ENCODE data around the gene ANP32B.
A peak's percentile ranks its signal among the peaks of the same experiment; 100 is the strongest.

ANP32B gene

DNA sequence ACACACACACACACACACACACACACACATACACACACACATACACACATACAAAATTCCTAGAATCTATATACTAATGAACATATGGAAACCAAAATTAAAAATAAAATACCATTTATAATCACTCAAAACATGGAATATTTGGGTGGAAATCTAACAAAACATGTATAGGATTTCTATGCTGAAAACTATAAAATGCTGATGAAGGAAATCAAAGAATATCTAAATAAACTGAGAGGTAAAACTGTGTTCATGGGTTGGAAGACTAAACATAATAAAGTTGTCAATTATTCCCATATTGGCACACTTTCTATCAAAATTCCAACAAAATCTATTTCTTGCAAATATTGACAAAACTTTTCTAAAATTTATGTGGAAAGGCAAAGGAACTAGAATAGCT is 48.0 kb downstream of the ANP32B start:
- Histone ChIP-seq H2AFZ (ENCODE audit: low read length, unreplicated experiment) (no peak overlapping the region), H3K27me3 (ENCODE audit: insufficient read depth, low read length) (no peaks in the 10 kb centered on the region), H3K4me1 (ENCODE audit: control insufficient read depth, insufficient read depth, low read length, unreplicated experiment) (peaks cover 26% of the 10 kb centered on the region), H3K36me3 (ENCODE audit: insufficient read depth, low read length) (no peaks in the 10 kb centered on the region; the same call in 1 of the 2 replicates), H3K79me2 (ENCODE audit: control insufficient read depth, insufficient read depth, low read length, unreplicated experiment) (no peaks in the 10 kb centered on the region), H3K4me3 (ENCODE audit: low read depth, low read length) (no peak overlapping the region), H3K27ac (ENCODE audit: low read depth, low read length) (no peak overlapping the region)

DNA sequence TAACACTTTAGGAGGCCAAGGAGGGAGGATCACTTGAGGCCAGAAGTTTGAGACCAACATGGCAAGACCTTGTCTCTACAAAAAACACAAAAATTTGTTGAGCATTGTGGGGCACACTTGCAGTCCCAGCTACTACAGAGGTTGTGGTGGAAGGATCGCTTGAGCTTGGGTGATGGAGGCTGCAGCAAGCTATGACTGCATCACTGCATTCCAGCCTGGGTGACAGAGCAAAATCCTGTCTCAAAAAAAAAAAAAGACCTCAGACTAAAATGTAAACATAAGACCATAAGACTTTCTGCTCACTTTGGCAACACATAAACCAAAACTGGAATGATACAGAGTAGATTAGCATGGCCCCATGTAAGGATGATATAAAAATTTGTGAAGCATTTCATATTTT is 48.8 kb downstream of the ANP32B start:
- H3K79me2 ChIP-seq (ENCODE audit: control insufficient read depth, insufficient read depth, low read length, unreplicated experiment), result no peaks in the 10 kb centered on the region
- no peak overlapping the region for H2AFZ ChIP-seq (ENCODE audit: low read length, unreplicated experiment)
- no peak overlapping the region for H3K4me3 ChIP-seq (ENCODE audit: low read depth, low read length)
- peak overlapping the region; percentile 27 for H3K27ac ChIP-seq (ENCODE audit: low read depth, low read length)
- peaks cover 28% of the 10 kb centered on the region for H3K4me1 ChIP-seq (ENCODE audit: control insufficient read depth, insufficient read depth, low read length, unreplicated experiment)
- no peaks in the 10 kb centered on the region for H3K36me3 ChIP-seq (ENCODE audit: insufficient read depth, low read length)
- H3K27me3 ChIP-seq (ENCODE audit: insufficient read depth, low read length), result no peaks in the 10 kb centered on the region

DNA sequence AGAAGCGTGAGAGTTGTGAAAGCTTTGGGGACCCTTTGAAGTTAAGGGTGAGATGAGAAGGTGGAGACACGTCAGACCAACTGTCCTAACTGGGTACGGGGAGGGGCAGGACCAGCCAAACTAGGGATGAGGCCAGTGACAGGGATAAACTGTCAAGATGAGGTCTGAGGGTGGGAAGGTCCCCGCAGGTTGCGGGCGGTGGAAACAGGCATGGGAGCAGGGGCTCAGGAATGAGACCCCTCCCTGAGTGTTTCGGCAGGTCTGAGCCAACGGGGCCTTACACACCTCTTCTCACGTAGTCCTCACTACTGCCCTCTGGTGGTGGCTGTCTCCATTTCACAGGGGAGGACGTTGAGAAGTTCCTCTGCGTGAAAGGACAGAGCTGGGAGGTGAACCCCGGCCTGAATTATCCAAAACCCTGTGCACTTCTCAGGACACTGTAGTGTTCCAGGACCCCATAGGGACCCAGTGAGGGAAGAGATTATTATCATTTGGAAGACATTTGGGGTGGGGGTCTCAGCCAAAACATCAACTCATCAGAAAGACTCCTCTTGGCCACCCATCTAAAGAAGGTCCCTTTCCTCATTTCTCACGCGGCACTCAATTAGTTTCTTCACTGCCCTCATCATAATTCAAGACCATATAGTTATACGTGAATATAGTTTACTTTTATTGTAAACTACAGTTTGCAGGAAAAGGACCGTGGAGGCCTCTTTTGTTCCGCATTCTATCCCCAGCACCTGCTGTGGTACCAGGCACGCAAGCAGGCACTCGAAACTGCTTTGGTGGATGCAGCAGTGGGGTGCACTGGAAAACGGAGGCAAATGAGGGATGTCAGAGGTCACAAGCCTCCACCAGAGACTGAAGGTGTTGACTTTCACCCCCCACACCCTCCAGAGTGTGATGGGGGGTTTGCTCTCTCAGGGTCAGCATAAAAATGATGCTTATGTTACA is 51.7 kb downstream of the ANP32B start:
- Histone ChIP-seq H3K27ac (ENCODE audit: low read depth, low read length) (peak overlapping the region; percentile 86), H3K4me3 (ENCODE audit: low read depth, low read length) (peak overlapping the region; percentile 22; the same call in 1 of the 2 replicates), H2AFZ (ENCODE audit: low read length, unreplicated experiment) (no peak overlapping the region), H3K27me3 (ENCODE audit: insufficient read depth, low read length) (no peaks in the 10 kb centered on the region), H3K4me1 (ENCODE audit: control insufficient read depth, insufficient read depth, low read length, unreplicated experiment) (peaks cover 35% of the 10 kb centered on the region), H3K36me3 (ENCODE audit: insufficient read depth, low read length) (no peaks in the 10 kb centered on the region), H3K79me2 (ENCODE audit: control insufficient read depth, insufficient read depth, low read length, unreplicated experiment) (no peaks in the 10 kb centered on the region)

GRCh38 chr9:98037357-98037756 is 54.2 kb downstream of the ANP32B start:
- H3K4me1 ChIP-seq (ENCODE audit: control insufficient read depth, insufficient read depth, low read length, unreplicated experiment), result peaks cover 28% of the 10 kb centered on the region
- peak overlapping the region; percentile 12; the same call in 1 of the 2 replicates for H3K4me3 ChIP-seq (ENCODE audit: low read depth, low read length)
- peak overlapping the region; percentile 56 for H2AFZ ChIP-seq (ENCODE audit: low read length, unreplicated experiment)
- no peaks in the 10 kb centered on the region for H3K36me3 ChIP-seq (ENCODE audit: insufficient read depth, low read length)
- no peaks in the 10 kb centered on the region for H3K79me2 ChIP-seq (ENCODE audit: control insufficient read depth, insufficient read depth, low read length, unreplicated experiment)
- no peaks in the 10 kb centered on the region for H3K27me3 ChIP-seq (ENCODE audit: insufficient read depth, low read length)
- no peak overlapping the region; the same call in 1 of the 2 replicates for H3K27ac ChIP-seq (ENCODE audit: low read depth, low read length)

DNA sequence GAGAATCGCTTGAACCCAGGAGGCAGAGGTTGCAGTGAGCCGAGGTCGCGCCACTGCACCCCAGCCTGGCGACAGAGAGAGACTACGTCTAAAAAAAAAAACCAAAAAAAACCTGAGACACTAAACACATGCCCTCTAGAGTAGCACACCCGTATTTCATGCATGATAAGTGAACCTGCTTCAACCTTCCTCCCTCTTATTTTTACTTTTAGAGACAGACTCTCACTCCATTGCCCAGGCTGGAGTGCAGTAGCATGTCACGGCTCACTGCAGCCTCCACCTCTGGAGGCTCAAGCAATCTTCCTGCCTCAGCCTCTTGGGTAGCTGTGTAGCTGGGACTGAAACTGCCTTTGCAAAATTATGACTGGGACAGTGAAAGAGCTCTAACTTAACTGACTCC is 55.8 kb downstream of the ANP32B start:
- Histone ChIP-seq H3K4me3 (ENCODE audit: low read depth, low read length) (no peak overlapping the region), H3K79me2 (ENCODE audit: control insufficient read depth, insufficient read depth, low read length, unreplicated experiment) (no peaks in the 10 kb centered on the region), H3K27ac (ENCODE audit: low read depth, low read length) (no peak overlapping the region), H3K36me3 (ENCODE audit: insufficient read depth, low read length) (no peaks in the 10 kb centered on the region), H3K27me3 (ENCODE audit: insufficient read depth, low read length) (no peaks in the 10 kb centered on the region), H3K4me1 (ENCODE audit: control insufficient read depth, insufficient read depth, low read length, unreplicated experiment) (peaks cover 23% of the 10 kb centered on the region), H2AFZ (ENCODE audit: low read length, unreplicated experiment) (no peak overlapping the region)

DNA sequence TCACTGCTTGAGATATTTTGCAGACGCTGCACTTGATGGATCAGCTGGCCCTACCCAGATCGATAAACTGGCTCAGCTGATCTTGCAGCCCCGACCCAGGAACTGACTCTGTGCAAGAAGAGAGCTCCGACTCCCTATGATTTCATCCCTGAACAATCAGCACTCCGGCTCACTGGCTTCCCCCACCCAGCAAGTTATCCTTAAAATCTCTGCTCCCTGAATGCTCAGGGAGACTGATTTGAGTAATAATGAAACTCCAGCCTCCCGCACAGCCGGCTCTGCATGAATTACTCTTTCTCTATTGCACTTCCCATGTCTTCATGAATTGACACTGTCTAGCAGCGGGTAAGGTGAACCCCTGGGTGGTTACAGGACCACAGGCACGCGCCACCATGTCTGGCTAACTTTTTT is 56.5 kb downstream of the ANP32B start:
- Histone ChIP-seq H3K79me2 (ENCODE audit: control insufficient read depth, insufficient read depth, low read length, unreplicated experiment) (no peaks in the 10 kb centered on the region), H3K27me3 (ENCODE audit: insufficient read depth, low read length) (no peaks in the 10 kb centered on the region), H3K27ac (ENCODE audit: low read depth, low read length) (no peak overlapping the region), H3K36me3 (ENCODE audit: insufficient read depth, low read length) (no peaks in the 10 kb centered on the region), H3K4me1 (ENCODE audit: control insufficient read depth, insufficient read depth, low read length, unreplicated experiment) (peaks cover 23% of the 10 kb centered on the region), H3K4me3 (ENCODE audit: low read depth, low read length) (no peak overlapping the region), H2AFZ (ENCODE audit: low read length, unreplicated experiment) (no peak overlapping the region)

GRCh38 chr9:98040212-98040611 is 57.1 kb downstream of the ANP32B start:
- no peak overlapping the region for H3K4me3 ChIP-seq (ENCODE audit: low read depth, low read length)
- H3K79me2 ChIP-seq (ENCODE audit: control insufficient read depth, insufficient read depth, low read length, unreplicated experiment), result peaks cover 4% of the 10 kb centered on the region
- H3K27me3 ChIP-seq (ENCODE audit: insufficient read depth, low read length), result no peaks in the 10 kb centered on the region
- peaks cover 25% of the 10 kb centered on the region for H3K4me1 ChIP-seq (ENCODE audit: control insufficient read depth, insufficient read depth, low read length, unreplicated experiment)
- no peak overlapping the region for H3K27ac ChIP-seq (ENCODE audit: low read depth, low read length)
- H2AFZ ChIP-seq (ENCODE audit: low read length, unreplicated experiment), result no peak overlapping the region
- no peaks in the 10 kb centered on the region for H3K36me3 ChIP-seq (ENCODE audit: insufficient read depth, low read length)

- no peaks in the 10 kb centered on the region for H3K27me3 ChIP-seq (ENCODE audit: insufficient read depth, low read length)
These were observed 60.8 kb downstream of the ANP32B start for GRCh38 chr9:98043915-98044314.

DNA sequence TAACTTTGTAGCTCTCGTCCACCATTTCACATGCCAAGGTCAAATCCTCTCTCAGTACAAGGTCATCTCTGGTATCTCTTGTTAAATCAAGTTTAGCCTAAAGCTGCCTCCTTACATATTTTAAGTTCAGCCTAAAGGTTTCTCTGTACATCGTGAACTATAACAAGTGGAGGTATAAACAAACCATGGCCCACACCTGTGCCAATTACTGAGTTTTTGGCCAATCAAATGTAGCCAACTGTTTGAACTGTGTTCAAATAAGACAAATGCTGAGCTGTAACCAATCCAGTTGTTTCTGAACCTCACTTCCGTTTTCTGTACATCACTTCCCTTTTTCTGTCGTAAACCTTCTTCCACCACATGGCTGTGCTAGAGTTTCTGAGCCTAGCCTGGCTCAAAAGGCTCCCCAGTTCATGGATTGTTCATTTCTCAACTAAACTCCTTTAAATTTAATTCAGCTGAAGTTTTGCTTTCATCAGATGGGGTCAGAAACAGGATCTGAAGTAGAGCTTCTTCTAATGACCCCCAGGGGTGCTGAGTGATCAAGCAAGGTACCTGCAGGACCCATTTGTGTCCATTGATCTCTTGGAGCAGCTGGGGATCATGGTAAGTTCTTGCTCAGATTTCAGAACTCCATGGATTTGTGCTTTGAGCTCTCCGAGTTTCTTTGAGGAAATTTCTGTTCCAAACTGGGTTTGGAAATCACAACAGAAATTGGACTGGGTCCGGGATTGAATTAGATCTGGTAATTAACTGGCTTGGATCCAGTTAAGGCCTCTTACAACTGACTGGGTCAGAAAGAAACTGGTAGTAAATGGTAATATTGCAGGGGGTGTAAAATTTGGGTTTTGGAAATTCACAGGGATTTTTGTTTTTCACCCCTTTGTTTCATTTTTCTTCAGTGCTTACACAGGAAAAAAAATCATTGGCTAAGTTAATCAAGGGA is 62.4 kb downstream of the ANP32B start:
- peak overlapping the region; percentile 85 for H2AFZ ChIP-seq (ENCODE audit: low read length, unreplicated experiment)

More at GRCh38 chr9:98043915-98044314, 60.8 kb downstream of the ANP32B start:
- peaks cover 14% of the 10 kb centered on the region for H3K4me1 ChIP-seq (ENCODE audit: control insufficient read depth, insufficient read depth, low read length, unreplicated experiment)
- no peaks in the 10 kb centered on the region for H3K36me3 ChIP-seq (ENCODE audit: insufficient read depth, low read length)
- H3K4me3 ChIP-seq (ENCODE audit: low read depth, low read length), result no peak overlapping the region
- H3K79me2 ChIP-seq (ENCODE audit: control insufficient read depth, insufficient read depth, low read length, unreplicated experiment), result peaks cover 29% of the 10 kb centered on the region
- no peak overlapping the region for H2AFZ ChIP-seq (ENCODE audit: low read length, unreplicated experiment)
- no peak overlapping the region for H3K27ac ChIP-seq (ENCODE audit: low read depth, low read length)

GRCh38 chr9:98046180-98046543 is 63.0 kb downstream of the ANP32B start:
- no peaks in the 10 kb centered on the region for H3K36me3 ChIP-seq (ENCODE audit: insufficient read depth, low read length)
- H3K4me1 ChIP-seq (ENCODE audit: control insufficient read depth, insufficient read depth, low read length, unreplicated experiment), result peaks cover 14% of the 10 kb centered on the region
- H3K27me3 ChIP-seq (ENCODE audit: insufficient read depth, low read length), result no peaks in the 10 kb centered on the region
- H2AFZ ChIP-seq (ENCODE audit: low read length, unreplicated experiment), result peak overlapping the region; percentile 85
- peak overlapping the region; percentile 79 for H3K4me3 ChIP-seq (ENCODE audit: low read depth, low read length)
- H3K79me2 ChIP-seq (ENCODE audit: control insufficient read depth, insufficient read depth, low read length, unreplicated experiment), result peaks cover 32% of the 10 kb centered on the region
- peak overlapping the region; percentile 59; the same call in 1 of the 2 replicates for H3K27ac ChIP-seq (ENCODE audit: low read depth, low read length)

More for the DNA sequence above, 62.4 kb downstream of the ANP32B start:
- Histone ChIP-seq H3K4me3 (ENCODE audit: low read depth, low read length) (peak overlapping the region; percentile 79), H3K27me3 (ENCODE audit: insufficient read depth, low read length) (no peaks in the 10 kb centered on the region), H3K4me1 (ENCODE audit: control insufficient read depth, insufficient read depth, low read length, unreplicated experiment) (peaks cover 14% of the 10 kb centered on the region), H3K36me3 (ENCODE audit: insufficient read depth, low read length) (no peaks in the 10 kb centered on the region), H3K79me2 (ENCODE audit: control insufficient read depth, insufficient read depth, low read length, unreplicated experiment) (peaks cover 32% of the 10 kb centered on the region), H3K27ac (ENCODE audit: low read depth, low read length) (peak overlapping the region; percentile 59)

Measured in ACC112 (cell line).